HG03280 (cell line): ENCODE measurements around the gene A2ML1.
"Not testable (repeated sequence)": the region's sequence is repeated elsewhere in the genome, so short reads cannot be mapped to it uniquely, and the experiment has no call there.

Experiments
- ATAC-seq: cut with Tn5 transposase; IDR thresholded peaks from one replicate; pipeline ENCODE4 v1.9.1; 2021; ENCODE audit warnings: mild to moderate bottlenecking, moderate library complexity; ENCODE audit not compliant: unreplicated experiment

A2ML1 gene

DNA sequence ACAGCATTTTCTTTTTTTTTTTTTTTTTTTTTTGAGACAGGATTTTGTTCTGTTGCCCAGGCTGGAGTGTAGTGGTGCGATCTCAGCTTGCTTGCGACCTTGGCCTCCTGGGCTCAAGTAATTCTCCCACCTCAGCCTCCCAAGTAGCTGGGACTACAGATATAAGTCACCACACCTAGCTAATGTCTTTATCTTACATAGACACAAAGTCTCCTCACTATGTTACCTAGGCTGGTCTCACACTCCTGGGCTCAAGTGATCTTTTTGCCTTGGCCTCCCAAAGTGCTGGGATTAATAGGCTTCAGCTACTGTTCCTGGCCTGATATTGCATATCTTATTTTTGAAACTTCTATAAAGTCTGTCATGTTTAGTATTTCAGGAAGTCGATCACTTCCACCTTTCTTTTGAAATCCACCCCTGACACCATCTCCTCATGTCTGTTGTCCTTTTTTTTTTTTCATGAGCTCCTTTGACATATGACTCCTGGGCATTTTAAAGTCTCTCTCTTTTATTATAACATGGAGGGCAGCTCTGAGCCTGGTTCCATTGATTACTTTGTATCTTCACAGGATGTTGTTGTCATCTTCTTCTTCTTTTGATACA is 5.9 kb upstream of the A2ML1 start:
- no peak for ATAC-seq

DNA sequence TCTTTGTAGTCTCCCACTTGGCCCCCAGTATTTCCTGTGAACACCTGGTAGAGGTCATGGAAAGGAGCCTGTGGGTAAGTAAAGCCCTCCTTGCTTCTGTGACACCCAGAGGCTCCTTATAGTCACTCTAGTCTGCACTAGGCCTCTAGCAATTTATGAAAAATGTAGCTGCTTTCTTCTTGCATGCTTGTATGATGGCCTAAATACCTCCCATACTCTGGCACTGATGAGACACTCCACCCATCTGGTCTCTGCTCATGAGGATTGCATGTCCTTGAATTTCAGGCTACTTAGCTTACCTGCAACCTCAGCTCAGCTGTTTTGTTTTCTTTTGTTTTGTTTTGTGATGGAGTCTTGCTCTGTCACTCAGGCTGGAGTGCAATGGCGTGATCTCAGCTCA is 4.6 kb upstream of the A2ML1 start:
- no peak for ATAC-seq

DNA sequence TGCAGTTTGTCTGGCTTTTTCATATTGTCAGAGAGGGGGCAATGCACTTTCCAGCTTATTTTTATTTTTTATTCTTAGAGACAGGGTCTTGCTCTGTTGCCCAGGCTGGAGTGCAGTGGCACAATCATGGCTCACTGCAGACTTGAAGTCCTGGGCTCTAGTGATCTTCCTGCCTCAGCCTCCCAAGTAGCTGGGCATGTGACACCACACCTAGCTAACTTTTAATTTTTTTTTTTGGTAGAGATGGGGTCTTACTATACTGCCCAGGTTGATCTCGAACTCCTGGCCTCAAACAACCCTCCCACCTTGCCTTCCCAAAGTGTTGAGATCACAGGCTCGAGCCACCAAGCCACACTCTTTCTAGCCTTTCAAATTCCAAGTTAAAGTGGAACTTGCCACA is 3.9 kb upstream of the A2ML1 start:
- ATAC-seq, result no peak

DNA sequence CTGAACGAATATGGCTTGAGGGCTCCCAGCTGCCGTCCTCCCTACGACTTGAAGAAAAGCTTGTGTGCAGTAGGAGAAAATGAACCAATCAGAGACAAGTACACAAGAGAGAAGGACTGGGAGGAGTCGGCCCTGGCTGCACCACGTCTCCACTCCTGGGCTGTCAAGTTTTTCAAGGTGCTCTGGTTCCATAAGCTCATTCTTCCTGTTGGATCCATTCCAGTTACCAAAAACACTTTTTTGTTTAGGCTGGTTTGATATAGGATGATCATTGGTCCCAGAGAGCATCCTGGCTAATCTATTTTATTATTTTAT is 2.8 kb upstream of the A2ML1 start:
- no peak for ATAC-seq

DNA sequence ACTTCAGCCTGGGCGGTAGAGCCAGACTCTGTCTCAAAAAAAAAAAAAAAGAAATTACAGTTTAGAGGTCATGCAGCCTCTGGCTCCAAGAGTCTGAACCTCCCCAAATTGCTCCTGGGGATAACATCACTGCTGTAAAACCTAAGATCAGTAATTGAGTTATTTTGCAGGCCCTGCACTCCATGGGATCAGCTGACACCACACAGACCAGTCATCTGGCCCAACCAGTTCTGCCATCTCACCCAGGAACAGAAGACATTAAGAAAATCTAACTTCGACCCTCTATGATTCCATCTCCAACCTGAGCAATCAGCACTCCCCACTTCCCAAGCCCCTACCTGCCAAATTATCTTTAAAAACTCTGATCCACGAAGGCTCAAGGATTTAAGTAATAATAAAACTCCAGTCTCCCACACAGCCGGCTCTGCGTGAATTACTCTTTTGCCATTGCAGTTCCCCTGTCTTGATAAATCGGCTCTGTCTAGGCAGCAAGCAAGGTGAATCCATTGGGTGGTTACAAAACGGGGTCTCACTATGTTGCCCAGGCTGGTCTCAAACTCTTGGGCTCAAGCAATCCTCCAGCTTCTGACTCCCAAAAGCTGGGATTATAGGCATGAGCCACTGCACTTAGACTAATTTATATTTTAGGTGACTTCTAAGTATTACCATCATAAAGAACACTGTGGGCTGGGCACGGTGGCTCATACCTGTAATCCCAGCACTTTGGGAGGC is 1.6 kb upstream of the A2ML1 start:
- ATAC-seq, result not testable (repeated sequence)

DNA sequence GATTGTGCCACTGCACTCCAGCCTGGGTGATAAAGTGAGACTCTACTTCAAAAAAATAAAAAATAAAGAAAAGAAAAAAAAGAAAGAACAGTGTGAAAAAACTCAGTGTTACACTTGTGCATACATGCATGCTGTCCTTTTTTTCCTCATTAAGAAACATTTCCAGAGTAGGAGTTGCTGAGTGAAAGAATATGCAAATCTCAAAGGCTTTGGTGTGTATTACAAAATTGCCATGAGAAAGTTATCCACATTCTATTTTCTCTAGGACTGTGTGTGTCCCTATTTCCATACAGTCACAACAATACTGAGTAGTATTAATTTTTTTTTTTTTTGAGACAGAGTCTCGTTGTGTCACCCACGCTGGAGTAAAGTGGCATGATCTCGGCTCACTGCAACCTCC is 830 bp upstream of the A2ML1 start:
- no peak for ATAC-seq

GRCh38 chr12:8823565-8824300 is 1.3 kb downstream of the A2ML1 start:
- no peak for ATAC-seq

DNA sequence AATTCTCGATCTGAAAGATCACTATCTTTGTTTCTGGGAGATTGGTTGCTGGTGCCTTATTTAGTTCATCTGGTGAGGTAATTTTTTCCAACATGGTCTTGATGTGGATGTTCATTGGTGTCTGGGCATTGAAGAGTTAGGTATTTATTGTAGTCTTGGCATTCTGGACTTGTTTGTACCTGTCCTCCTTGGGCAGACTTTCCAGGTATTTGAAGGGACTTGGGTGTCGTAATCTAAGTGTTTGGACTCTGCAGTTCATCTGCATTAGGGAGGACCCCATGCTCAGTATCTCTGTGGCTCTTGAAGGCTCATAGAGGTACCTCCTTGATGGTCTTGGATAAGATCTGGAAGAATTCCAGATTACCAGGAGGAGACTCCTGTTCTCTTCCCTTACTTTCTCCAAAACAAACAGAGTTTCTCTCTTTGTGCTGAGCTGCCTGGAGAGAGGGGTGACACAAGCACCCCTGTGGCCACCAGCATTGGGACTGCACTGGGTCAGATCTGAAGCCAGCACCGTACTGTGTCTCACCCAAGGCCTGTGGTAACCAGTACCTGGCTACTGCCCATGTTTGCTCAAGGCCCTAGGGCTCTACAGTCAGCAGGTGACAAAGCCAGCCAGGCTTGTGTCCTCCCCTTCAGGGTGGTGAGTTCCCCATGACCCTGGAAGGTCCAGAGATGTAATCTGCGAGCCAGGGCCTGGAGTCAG is 5.3 kb downstream of the A2ML1 start:
- ATAC-seq, result no peak

DNA sequence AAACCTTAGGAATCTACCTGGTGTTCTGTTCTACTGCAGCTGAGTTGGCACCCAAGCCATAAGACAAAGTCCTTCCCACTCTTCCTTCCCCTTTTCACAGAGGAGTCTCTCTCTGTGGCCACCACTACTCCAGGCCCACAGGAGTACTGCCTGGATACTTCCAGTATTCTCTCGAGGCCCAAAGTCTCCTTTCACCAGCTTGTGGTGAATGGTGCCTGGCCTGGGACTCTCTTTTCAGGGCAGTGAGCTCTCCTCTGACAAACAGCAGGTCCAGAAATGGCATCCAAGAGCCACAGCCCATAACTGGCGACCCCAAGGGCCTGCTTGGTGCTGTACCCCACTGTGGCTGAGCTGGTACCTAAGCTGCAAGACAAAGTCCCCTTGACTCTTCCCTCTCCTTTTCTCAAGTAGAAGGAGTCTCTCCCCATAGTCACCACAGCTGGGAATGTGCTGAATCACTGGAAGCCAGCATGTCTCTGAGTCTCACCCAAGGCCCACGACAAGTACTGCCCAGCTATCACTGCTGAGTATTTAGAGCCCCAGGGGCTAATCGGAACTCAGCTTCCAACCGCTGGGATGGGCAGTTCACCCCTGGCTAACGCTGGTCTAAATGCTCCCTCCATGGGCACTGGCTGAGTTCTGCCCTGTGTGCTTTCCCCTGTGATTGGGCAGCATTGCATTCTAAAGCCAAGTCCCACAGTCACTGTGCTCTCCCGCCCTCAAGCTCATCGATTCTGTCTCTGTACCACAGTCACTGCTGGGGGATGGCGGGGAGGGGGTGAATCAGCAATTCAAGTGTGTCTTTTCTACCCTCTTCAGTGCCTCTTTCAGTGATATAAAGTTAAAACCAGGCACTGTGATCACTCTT is 6.1 kb downstream of the A2ML1 start:
- ATAC-seq, result no peak

DNA sequence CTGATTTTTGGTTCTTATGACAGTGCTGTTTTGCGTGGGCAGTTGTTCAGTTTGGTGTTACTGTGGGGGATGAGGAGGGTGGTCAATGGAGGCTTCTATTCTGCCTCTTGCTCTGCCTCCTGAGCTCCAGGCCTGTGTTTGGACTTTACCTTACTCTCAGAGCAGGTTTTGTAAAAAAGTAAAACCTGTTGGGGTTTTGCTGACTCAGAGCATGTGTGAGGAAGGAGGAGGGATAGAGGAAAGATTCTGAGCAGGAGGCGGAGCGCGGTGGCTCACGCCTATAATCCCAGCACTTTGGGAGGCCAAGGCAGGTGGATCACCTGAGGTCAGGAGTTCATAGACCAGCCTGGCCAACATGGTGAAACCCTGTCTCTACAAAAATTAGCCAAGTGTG is 6.7 kb downstream of the A2ML1 start:
- ATAC-seq, result no peak

DNA sequence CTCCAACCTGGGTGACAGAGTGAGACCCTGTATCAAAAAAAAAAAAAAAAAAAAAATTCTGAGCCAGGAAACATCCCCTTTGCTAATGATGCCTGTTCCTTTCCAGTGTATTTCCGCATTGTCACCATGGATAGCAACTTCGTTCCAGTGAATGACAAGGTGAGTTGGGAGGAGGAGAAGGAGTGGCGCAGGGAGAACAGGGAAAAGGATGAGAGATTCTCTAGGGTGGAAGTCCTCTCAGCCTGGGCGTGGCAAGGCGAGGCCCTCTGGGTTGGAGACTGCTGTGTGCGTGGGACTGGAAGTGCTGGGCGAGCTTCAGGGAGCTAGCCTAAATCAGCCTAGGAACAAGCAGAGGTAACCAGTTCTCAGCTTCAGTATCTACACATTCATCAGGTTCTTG is 7.2 kb downstream of the A2ML1 start:
- no peak for ATAC-seq

- ATAC-seq, result no peak
Measured at GRCh38 chr12:8831116-8831515, 8.7 kb downstream of the A2ML1 start.

DNA sequence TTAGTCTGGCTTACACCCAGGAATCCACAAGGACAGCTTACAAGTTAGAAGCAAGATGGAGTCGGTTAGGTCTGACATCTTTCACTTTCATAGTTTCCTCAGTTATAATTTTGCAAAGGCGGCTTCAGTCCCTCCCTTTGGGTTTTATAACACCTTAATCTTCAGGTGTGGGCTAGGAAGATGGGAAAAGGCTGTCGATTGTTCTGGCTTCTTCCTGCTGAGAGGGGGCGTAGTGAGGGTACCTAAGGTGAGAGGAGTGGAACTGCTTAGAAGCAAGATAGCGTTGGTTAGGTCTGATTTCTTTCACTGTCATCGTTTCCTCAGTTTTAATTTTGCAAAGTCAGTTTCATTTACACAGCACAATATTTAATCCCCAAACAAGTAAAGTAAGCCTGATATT is 10.1 kb downstream of the A2ML1 start:
- no peak for ATAC-seq

- no peak for ATAC-seq
Measured at GRCh38 chr12:8834230-8834629, 11.8 kb downstream of the A2ML1 start.

DNA sequence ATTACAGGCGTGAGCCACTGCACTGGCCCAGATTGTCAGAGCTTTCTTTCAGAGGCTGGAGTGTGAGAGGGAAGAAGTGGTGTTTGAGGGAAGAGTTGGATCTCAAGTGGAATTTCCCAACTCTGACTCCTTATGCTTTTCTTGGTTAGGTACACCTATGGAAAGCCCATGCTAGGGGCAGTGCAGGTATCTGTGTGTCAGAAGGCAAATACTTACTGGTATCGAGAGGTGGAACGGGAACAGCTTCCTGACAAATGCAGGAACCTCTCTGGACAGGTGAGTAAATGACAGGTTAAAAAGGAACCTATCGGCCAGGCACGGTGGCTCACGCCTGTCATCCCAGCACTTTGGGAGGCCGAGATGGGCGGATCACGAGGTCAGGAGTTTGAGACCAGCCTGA is 14.9 kb downstream of the A2ML1 start:
- ATAC-seq, result no peak

DNA sequence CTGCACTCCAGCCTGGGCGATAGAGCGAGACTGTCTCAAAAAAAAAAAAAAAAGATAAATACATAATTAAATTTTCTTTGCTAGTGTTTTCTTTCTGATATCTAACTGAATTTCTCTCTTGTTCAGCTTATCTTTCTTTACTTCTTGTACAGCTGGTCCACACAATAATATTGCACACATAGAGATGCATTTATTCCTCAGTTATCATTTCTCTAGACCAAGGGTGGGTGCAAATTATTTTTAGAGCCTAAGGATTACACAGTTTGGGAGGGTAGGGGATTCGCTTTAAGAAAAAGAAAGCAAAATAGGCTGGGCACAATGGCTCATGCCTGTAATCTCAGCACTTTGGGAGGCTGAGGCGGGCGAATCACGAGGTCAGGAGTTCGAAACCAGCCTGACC is 17.9 kb downstream of the A2ML1 start:
- ATAC-seq, result no peak

DNA sequence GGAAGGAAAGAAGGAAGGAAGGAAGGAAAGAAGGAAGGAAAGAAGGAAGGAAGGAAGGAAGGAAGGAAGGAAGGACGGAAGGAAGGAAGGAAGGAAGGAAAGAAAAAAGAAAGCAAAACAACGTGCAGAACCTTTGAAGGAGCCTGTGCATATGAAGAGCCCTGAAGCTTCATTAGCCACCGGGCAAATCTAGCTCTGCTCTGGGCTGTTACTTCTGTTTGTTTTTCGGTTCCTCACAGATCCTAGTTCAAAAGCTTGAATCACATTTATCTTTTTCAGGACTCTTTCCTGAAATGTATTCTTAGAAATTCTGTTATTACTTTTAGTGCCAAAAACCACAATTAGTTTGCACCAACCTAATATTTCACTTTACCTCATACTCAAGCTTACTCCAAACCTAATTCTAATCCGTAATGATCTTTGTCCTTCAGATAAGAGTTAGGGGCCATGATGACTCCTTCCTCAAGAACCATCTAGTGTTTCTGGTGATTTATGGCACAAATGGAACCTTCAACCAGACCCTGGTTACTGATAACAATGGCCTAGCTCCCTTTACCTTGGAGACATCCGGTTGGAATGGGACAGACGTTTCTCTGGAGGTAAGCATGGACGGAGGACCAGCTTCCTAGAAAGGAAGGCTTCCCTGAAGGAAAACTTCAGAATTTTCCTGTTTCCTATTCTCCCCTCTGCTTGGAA is 18.7 kb downstream of the A2ML1 start:
- no peak for ATAC-seq

DNA sequence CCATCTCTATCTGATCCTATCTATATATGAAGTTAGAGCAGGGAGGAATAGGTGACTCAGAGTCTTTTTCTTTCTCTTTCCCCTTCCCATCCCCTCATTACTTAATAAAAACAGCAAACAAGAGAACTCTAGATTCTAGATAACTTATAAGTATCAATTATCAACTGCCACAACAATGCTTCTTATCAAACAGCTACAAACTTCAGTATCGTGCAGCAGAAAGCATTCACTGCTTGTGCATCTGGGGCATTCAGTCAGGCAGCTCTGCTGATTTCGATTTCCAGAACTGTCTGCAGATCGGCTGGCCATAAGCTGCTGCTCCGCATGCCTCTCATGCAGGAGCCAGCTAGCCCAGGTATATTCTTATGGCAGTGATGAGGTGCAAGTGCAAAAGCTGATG is 19.4 kb downstream of the A2ML1 start:
- no peak for ATAC-seq

GRCh38 chr12:8844665-8845064 is 22.2 kb downstream of the A2ML1 start:
- ATAC-seq, result no peak

DNA sequence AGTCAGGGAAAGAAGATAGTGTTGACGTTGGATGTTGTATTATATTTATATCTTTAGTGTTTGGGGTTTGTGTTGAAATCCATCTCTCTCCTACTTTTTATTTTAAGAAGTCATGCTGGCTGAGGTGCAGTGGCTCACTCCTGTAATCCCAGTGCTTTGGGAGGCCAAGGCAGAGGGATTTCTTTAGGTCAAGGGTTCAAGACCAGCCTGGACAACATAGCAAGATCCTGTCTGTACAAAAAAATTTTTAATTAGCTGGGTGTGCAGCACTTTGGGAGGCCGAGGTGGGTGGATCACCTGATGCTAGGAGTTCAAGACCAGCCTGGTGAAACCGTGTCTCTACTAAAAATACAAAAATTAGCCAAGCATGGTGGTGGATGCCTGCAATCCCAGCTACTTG is 23.9 kb downstream of the A2ML1 start:
- no peak for ATAC-seq
